ENCODE results near the gene KLHL29. TPM values are rescaled to one million over a fixed set of nuclear protein-coding genes. Genes with fewer than 3 reads are reported as not detected.

KLHL29 gene
- total and polyA plus RNA-seq, 10 of the 15 experiments (the other 5 are each of a cell fraction or from before 2014, with no cell fraction given), result 1.4 to 19.5 (median 6.1) TPM

DNA sequence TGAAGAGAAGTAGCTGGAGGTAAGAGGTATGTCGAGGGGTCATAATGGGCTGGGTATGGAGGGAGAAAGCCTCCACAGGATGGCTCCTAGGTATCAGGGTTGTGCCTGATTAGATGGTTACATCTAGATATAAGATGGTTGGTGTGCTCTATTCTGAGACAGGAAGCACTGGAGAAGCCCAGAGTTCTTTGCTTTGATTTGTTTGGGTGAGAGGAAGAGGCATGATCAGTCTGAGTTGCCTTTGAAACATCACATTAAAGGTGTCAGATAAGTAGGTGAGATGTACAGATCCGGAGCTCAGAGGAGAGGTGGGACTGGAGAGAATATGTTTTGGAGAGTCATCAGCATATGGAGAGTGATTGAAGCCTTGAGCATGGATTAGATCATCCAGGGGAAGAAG, 74.1 kb downstream of the KLHL29 start:
- no peak for DNase-seq (ENCODE audit: low read depth, low spot score)
- no peak overlapping the region for H2AFZ ChIP-seq (ENCODE audit: control insufficient read depth, low read depth, low read length)
- H3K4me1 ChIP-seq (ENCODE audit: control insufficient read depth, insufficient read depth, low read length), result 0 out of 2 replicates have a peak, but pooled peaks cover under 1% of the 10 kb centered on the region
- ChIA-PET POLR2A (interaction anchor here (1.1 kb wide), 2 partner anchors 10 to 66 kb away, joined by 3 read pairs; no protein-coding TSS in a partner anchor), RAD21 (ENCODE audit: unreplicated experiment) (interaction anchor here (1.0 to 1.2 kb wide), 2 partner anchors 55 to 260 kb away, joined by 3 to 4 read pairs; no protein-coding TSS in a partner anchor), CTCF (interaction anchor here (0.7 to 3.8 kb wide), 7 partner anchors 23 to 260 kb away, joined by 3 to 18 read pairs (median 5); no protein-coding TSS in a partner anchor), SMC1A (ENCODE audit: uncharacterized antibody, unreplicated experiment) (interaction anchor here (1.8 to 3.3 kb wide), 2 partner anchors 54 to 129 kb away, joined by 6 to 17 read pairs; no protein-coding TSS in a partner anchor)
- no peaks in the 10 kb centered on the region for H3K27me3 ChIP-seq (replicated peaks in 1 of 2; ENCODE audit: control insufficient read depth in 2 of 2, insufficient read depth in 2 of 2, low read length in 1 of 2)
- no peak overlapping the region for H3K4me2 ChIP-seq (ENCODE audit: control insufficient read depth, insufficient read depth)
- no peaks in the 10 kb centered on the region; a peak in 1 of 4 replicates for H3K36me3 ChIP-seq (ENCODE audit: control insufficient read depth in 2 of 2, insufficient read depth in 2 of 2, low read length in 1 of 2)
- no peaks in the 10 kb centered on the region for H4K20me1 ChIP-seq (ENCODE audit: control insufficient read depth, insufficient read depth)
- no peak overlapping the region for H3K4me3 ChIP-seq
- no peaks in the 10 kb centered on the region for H3K9me3 ChIP-seq (replicated peaks; ENCODE audit: control insufficient read depth, insufficient read depth, low read length)
- no peak overlapping the region for H3K9ac ChIP-seq (ENCODE audit: control insufficient read depth, insufficient read depth, low read length)
- intact Hi-C loops (cut with micrococcal nuclease; ENCODE audit: unreplicated experiment), result no loop called here
- BruUV-seq (replicated peaks), result no TSS peak
- no peak overlapping the region for H3K27ac ChIP-seq (ENCODE audit: control insufficient read depth, insufficient read depth)
- in situ Hi-C loops (cut with MboI), result no loop called here
- FAIRE-seq, result no peak
- no peaks in the 10 kb centered on the region for H3K79me2 ChIP-seq (ENCODE audit: control insufficient read depth, insufficient read depth, low read length)
- no peak for ATAC-seq
- WGBS (ENCODE audit: insufficient coverage, insufficient replicate concordance, low lambda C conversion rate, missing lambda C conversion rate), result 48% methylated on average over 2 of the region's 2 CpGs
- TF ChIP-seq SPI1 (IDR thresholded peaks at IDR 0.05; ENCODE audit: borderline replicate concordance, insufficient read depth, low read depth, low read length) (no peak), GATAD2B (conservative IDR thresholded peaks at IDR 0.05; ENCODE audit: low read depth) (no peak), E2F4 (IDR thresholded peaks at IDR 0.05; ENCODE audit: low read depth, low read length) (no peak), RUNX3 (IDR thresholded peaks at IDR 0.05; ENCODE audit: low read length) (no peak), IRF5 (IDR thresholded peaks at IDR 0.05; ENCODE audit: borderline replicate concordance) (no peak), NRF1 (conservative IDR thresholded peaks at IDR 0.05; ENCODE audit: low read depth, low read length) (no peak), MEF2B (IDR thresholded peaks at IDR 0.05; ENCODE audit: partially characterized antibody, poor library complexity, severe bottlenecking) (no peak), CBFB (IDR thresholded peaks at IDR 0.05; ENCODE audit: low read depth) (no peak), STAT3 (IDR thresholded peaks at IDR 0.05; ENCODE audit: low read depth, low read length) (no peak), LARP7 (IDR thresholded peaks at IDR 0.05) (no peak), ATF3 (IDR thresholded peaks at IDR 0.05; ENCODE audit: borderline replicate concordance, extremely low read depth, low read depth, low read length) (no peak), SIX5 (IDR thresholded peaks at IDR 0.05; ENCODE audit: low read depth, low read length, severe bottlenecking) (no peak)
- TF ChIP-seq, protein P1, sequence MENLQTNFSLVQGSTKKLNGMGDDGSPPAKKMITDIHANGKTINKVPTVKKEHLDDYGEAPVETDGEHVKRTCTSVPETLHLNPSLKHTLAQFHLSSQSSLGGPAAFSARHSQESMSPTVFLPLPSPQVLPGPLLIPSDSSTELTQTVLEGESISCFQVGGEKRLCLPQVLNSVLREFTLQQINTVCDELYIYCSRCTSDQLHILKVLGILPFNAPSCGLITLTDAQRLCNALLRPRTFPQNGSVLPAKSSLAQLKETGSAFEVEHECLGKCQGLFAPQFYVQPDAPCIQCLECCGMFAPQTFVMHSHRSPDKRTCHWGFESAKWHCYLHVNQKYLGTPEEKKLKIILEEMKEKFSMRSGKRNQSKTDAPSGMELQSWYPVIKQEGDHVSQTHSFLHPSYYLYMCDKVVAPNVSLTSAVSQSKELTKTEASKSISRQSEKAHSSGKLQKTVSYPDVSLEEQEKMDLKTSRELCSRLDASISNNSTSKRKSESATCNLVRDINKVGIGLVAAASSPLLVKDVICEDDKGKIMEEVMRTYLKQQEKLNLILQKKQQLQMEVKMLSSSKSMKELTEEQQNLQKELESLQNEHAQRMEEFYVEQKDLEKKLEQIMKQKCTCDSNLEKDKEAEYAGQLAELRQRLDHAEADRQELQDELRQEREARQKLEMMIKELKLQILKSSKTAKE (IDR thresholded peaks at IDR 0.05; ENCODE audit: low read depth, poor library complexity, severe bottlenecking), result no peak
- TF ChIP-seq, protein P2, sequence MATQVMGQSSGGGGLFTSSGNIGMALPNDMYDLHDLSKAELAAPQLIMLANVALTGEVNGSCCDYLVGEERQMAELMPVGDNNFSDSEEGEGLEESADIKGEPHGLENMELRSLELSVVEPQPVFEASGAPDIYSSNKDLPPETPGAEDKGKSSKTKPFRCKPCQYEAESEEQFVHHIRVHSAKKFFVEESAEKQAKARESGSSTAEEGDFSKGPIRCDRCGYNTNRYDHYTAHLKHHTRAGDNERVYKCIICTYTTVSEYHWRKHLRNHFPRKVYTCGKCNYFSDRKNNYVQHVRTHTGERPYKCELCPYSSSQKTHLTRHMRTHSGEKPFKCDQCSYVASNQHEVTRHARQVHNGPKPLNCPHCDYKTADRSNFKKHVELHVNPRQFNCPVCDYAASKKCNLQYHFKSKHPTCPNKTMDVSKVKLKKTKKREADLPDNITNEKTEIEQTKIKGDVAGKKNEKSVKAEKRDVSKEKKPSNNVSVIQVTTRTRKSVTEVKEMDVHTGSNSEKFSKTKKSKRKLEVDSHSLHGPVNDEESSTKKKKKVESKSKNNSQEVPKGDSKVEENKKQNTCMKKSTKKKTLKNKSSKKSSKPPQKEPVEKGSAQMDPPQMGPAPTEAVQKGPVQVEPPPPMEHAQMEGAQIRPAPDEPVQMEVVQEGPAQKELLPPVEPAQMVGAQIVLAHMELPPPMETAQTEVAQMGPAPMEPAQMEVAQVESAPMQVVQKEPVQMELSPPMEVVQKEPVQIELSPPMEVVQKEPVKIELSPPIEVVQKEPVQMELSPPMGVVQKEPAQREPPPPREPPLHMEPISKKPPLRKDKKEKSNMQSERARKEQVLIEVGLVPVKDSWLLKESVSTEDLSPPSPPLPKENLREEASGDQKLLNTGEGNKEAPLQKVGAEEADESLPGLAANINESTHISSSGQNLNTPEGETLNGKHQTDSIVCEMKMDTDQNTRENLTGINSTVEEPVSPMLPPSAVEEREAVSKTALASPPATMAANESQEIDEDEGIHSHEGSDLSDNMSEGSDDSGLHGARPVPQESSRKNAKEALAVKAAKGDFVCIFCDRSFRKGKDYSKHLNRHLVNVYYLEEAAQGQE (IDR thresholded peaks at IDR 0.05; ENCODE audit: low read depth, low read length), result no peak
